ENCODE measurements around the gene EXOC1L. TPM values are rescaled to one million over a fixed set of nuclear protein-coding genes. Genes with fewer than 3 reads are reported as not detected.

Gene EXOC1L
- total RNA-seq, 1 donor from 2014 or later, result not detected

DNA sequence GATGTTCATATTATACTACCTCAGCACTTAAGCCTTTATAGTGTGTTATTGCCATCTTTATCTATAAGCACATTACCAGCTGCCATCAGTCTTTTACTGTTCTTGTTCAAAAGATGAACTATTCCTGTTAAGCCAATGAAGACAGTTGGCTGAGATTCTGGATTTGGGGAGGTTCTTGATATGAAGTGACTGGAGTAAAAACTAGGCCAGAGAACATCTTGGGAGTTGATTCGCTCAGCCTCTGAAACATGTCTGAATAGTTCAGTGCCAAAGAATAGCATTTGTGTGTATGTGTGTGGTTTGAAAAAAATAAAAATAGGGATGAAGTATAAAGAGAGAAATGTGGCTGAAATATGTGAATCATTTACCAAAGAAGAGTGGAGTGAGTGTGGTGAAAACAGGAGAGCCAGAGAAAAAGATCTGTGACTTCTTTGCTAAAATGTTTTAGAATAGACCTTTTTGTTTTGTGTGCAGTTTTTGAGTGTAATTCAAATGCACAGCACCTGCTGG is 49.0 kb downstream of the EXOC1L start:
- Histone ChIP-seq H3K36me3 (peaks cover 70% of the 10 kb centered on the region), H3K27me3 (ENCODE audit: low read depth) (no peaks in the 10 kb centered on the region), H3K4me1 (peaks cover 21% of the 10 kb centered on the region), H3K27ac (replicated peaks) (no peak overlapping the region), H3K4me3 (no peak overlapping the region), H3K9me3 (replicated peaks) (no peaks in the 10 kb centered on the region)
- intact Hi-C loops (cut with micrococcal nuclease), result no loop called here
- TF ChIP-seq, protein P1, sequence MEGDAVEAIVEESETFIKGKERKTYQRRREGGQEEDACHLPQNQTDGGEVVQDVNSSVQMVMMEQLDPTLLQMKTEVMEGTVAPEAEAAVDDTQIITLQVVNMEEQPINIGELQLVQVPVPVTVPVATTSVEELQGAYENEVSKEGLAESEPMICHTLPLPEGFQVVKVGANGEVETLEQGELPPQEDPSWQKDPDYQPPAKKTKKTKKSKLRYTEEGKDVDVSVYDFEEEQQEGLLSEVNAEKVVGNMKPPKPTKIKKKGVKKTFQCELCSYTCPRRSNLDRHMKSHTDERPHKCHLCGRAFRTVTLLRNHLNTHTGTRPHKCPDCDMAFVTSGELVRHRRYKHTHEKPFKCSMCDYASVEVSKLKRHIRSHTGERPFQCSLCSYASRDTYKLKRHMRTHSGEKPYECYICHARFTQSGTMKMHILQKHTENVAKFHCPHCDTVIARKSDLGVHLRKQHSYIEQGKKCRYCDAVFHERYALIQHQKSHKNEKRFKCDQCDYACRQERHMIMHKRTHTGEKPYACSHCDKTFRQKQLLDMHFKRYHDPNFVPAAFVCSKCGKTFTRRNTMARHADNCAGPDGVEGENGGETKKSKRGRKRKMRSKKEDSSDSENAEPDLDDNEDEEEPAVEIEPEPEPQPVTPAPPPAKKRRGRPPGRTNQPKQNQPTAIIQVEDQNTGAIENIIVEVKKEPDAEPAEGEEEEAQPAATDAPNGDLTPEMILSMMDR (IDR thresholded peaks at IDR 0.05; ENCODE audit: borderline replicate concordance), result no peak
- DNase-seq, result no peak

- TF ChIP-seq, protein P1 (IDR thresholded peaks at IDR 0.05; ENCODE audit: borderline replicate concordance), result no peak
- Histone ChIP-seq H3K27ac (replicated peaks) (no peak overlapping the region), H3K4me1 (peaks cover 17% of the 10 kb centered on the region), H3K36me3 (peaks cover 57% of the 10 kb centered on the region), H3K9me3 (replicated peaks) (no peaks in the 10 kb centered on the region), H3K27me3 (ENCODE audit: low read depth) (no peaks in the 10 kb centered on the region), H3K4me3 (no peak overlapping the region)
- no peak for DNase-seq
- intact Hi-C loops (cut with micrococcal nuclease), result no loop called here
Measured at GRCh38 chr4:55871299-55871800, 51.8 kb downstream of the EXOC1L start.

DNA sequence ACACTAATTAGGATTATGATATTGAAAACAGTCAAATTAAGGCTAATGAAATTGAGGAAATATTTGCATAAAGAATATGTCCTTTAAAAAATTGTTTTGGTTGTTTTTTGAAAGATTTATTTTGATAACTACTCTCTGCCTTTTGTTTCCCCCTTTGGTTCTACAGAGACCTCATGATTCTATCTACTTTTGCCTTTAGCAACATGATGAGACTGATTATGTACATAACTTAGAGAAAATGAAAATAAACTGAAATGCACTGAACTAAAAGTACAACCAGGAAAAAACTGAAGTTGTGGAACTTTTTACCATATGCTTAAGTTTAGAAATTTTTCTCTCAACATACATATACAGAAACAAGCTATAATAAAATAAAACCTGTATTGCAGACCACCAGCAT is 55.2 kb downstream of the EXOC1L start:
- Histone ChIP-seq H3K36me3 (peaks cover 65% of the 10 kb centered on the region), H3K27ac (replicated peaks) (no peak overlapping the region), H3K9me3 (replicated peaks) (no peaks in the 10 kb centered on the region), H3K4me3 (no peak overlapping the region), H3K27me3 (ENCODE audit: low read depth) (no peaks in the 10 kb centered on the region), H3K4me1 (peaks cover 10% of the 10 kb centered on the region)
- intact Hi-C loops (cut with micrococcal nuclease), result no loop called here
- TF ChIP-seq, protein P1 (IDR thresholded peaks at IDR 0.05; ENCODE audit: borderline replicate concordance), result no peak
- DNase-seq, result no peak

DNA sequence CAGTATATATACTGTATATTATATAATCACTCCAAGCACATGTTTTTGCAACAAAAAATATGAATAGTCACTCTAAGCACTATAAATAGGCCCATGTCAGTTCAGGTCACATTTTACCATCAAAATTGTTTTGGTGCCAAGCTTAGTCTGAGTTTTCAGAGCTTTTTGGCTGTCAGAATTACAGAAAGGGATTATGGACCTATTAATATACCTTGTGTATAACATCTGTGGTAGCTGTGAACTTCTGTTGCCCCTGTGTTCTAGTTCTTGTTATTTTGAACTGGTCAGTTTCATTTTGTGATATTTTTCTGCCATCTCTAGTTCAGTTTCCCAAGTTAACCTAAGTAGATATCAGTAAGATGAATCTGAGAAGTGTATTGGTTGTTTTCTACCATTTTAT is 56.8 kb downstream of the EXOC1L start:
- DNase-seq, result no peak
- H3K4me1 ChIP-seq, result peaks cover 10% of the 10 kb centered on the region
- H3K9me3 ChIP-seq (replicated peaks), result no peaks in the 10 kb centered on the region
- intact Hi-C loops (cut with micrococcal nuclease), result no loop called here
- H3K27me3 ChIP-seq (ENCODE audit: low read depth), result no peaks in the 10 kb centered on the region
- H3K36me3 ChIP-seq, result peaks cover 64% of the 10 kb centered on the region
- no peak overlapping the region for H3K4me3 ChIP-seq
- H3K27ac ChIP-seq (replicated peaks), result no peak overlapping the region
- TF ChIP-seq, protein P1 (IDR thresholded peaks at IDR 0.05; ENCODE audit: borderline replicate concordance), result no peak

GRCh38 chr4:55879224-55879623 is 59.6 kb downstream of the EXOC1L start:
- intact Hi-C loops (cut with micrococcal nuclease), result no loop called here

More at GRCh38 chr4:55879224-55879623, 59.6 kb downstream of the EXOC1L start:
- H3K27ac ChIP-seq (replicated peaks), result no peak overlapping the region
- no peak overlapping the region for H3K4me3 ChIP-seq
- H3K4me1 ChIP-seq, result peaks cover 10% of the 10 kb centered on the region
- H3K36me3 ChIP-seq, result peaks cover 66% of the 10 kb centered on the region
- no peaks in the 10 kb centered on the region for H3K9me3 ChIP-seq (replicated peaks)
- TF ChIP-seq, protein P1 (IDR thresholded peaks at IDR 0.05; ENCODE audit: borderline replicate concordance), result no peak
- DNase-seq, result no peak
- no peaks in the 10 kb centered on the region for H3K27me3 ChIP-seq (ENCODE audit: low read depth)
